Ramos (cell line): ENCODE measurements around the gene PLEKHB1.
"Not testable (repeated sequence)": the region's sequence is repeated elsewhere in the genome, so short reads cannot be mapped to it uniquely, and the experiment has no call there.

Experiments used
- in situ Hi-C: fragments of 300-500 bp; cut with MboI; formaldehyde crosslinking; loops from one replicate; pipeline ENCODE4 v1.14.3; 2022; ENCODE audit warnings: low sequenced_read_pairs; ENCODE audit not compliant: unreplicated experiment

Gene PLEKHB1

GRCh38 chr11:73664877-73665276 is 18.5 kb downstream of the PLEKHB1 start:
- in situ Hi-C loops = no loop called here

GRCh38 chr11:73667891-73668290 is 21.5 kb downstream of the PLEKHB1 start:
- in situ Hi-C loops = no loop called here

- in situ Hi-C loops = no loop called here
Observed at GRCh38 chr11:73670808-73671207, 24.4 kb downstream of the PLEKHB1 start.

GRCh38 chr11:73671701-73672100 is 25.3 kb downstream of the PLEKHB1 start:
- in situ Hi-C loops = no loop called here

GRCh38 chr11:73676552-73676951 is 30.2 kb downstream of the PLEKHB1 start:
- in situ Hi-C loops = not testable (repeated sequence)

DNA sequence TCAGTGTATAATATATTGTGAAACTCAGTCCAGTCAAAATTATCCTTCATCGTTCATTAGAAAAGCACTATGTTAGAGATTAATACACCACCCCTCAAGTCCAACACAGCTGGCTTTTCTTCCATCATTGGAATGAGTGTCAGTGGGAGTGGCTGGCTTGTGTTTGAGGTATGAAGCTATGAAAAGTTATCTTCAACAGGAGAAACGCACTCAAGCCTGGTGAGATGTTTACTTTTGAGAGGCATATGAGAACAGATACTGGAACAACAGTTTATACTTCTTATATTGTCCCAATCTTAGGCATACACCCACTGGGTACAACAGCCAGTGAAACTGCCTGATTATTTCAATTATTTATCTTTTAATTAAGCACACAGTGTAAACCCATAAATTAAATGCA is 34.3 kb downstream of the PLEKHB1 start:
- in situ Hi-C loops = no loop called here

GRCh38 chr11:73693899-73694525 is 47.6 kb downstream of the PLEKHB1 start:
- in situ Hi-C loops = no loop called here

DNA sequence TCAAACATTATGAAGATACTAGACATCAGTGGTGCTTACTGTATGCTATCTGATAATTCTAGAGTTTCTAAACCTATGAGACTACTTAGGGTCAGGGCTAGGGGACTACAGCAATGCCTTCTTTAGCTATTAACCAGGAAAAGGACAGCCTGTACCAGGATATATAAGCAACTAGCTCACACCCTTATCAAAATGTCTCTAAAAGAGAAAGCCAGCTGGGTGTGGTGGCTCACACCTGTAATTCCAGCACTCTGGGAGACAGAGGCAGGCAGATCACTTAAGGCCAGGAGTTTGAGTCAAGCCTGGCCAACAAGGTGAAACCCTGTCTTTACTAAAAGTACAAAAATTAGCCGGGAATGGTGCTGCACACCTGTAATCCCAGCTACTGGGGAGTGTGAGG is 58.7 kb downstream of the PLEKHB1 start:
- in situ Hi-C loops = no loop called here

DNA sequence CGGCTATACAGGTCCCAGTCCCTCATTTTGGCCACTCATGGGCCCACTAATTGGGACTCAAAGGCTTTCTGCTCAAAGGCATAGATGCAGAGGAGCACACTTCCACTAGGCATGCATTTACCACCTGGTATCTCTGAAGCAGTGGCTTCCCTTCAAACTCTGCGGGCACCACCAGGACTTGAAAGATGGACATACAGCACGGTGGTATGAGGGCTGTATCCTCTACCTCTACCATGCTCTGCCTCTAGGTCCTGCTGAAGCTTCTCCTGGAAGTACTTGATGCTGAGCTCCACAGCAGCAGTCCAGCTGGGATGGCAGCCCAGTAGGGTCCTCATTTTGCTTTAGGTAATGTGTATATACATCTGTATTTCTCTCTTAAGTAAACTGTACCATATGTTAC is 64.6 kb downstream of the PLEKHB1 start:
- in situ Hi-C loops = no loop called here
